ENCODE data around the gene SLIT3.
A peak's percentile ranks its signal among the peaks of the same experiment; 100 is the strongest.

Gene SLIT3

DNA sequence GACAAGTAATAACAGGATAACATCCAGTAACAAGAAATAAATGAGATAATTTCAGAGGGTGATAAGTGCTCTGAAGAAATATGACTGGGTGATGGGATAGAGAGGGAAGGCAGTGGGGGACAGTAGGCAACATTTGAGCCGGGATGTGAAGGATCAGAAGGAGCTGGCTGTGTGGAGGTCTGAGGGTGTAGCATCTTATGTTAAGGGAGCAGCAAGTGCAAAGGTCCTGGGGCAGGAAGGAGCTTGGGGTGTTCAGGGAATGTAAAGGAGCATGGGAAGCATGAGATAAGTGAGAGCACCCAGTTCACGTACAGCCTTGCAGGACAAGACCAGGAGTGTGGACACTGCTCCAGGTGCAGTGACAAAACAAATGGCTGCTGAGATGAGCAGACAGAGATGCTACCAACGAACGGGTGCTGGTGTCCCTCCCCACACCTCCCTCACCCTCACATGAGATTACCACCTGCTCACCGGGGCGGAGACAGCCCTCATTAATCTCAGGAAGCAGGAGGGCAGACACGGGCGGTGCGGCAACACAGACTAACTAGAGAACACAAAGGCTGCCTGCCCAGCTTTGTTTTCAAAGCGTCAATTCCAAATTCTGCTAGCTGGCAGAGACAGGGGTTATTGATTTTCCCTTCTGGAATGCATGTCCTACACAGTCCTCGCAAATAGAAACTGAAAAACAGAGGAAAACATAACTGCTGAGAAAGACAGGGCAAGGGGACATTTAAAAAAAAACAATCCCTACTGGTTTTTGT, 423.6 kb downstream of the SLIT3 start:
- no peak for DNase-seq

DNA sequence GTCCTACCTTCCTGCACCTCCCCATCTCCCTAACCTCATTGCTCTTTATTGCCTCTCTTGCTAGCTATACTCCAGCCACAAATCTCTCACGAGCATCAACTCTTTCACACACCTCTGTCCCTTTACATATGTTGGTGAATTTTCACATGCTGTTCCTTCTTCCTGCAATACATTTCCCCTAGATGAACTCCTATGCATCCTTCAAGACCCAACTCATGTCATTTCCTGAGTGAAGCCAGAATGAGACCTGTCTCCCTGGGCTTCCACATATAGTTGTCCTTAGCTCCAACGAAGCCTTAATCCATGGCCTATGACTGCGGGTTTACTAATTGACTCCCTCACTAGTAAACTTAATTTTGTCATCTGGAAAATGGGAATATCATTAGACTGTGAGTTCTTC, 424.5 kb downstream of the SLIT3 start:
- DNase-seq: no peak

- no peak for DNase-seq
These were observed 425.1 kb downstream of the SLIT3 start for GRCh38 chr5:168875832-168876231.

- DNase-seq: no peak
These were observed 426.1 kb downstream of the SLIT3 start for GRCh38 chr5:168874713-168875380.

GRCh38 chr5:168872246-168872645, 428.7 kb downstream of the SLIT3 start:
- no peak for DNase-seq

- no peak for DNase-seq
These were observed 430.0 kb downstream of the SLIT3 start for GRCh38 chr5:168870910-168871309.

DNA sequence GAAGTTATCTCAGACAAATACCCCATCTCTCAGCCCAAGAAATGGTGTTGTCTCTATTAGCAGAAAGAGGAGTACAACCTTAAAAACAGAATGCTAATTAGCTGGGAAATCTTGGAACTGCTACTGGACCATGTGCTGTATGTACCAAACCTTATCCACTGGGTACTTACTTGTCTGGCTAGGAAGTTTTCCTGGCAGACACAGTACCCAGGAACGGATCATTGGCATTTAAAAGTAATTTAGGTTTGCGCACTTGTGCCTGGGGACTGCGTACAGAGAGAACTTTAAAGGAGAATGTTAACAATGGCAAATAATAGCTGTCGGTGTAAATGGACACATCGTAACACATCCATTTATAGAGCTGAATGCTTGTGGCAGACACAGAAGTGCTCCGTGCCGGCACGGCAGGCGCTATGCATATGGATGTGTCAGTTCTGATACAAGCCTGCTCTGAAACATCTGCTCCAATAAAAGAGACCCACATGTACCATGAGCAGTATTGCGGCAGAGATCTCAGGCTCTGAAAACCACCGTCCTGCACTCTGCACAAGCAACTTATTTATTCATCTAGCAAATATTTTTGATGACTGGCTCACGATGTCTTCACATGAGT, 431.2 kb downstream of the SLIT3 start:
- DNase-seq: no peak

DNA sequence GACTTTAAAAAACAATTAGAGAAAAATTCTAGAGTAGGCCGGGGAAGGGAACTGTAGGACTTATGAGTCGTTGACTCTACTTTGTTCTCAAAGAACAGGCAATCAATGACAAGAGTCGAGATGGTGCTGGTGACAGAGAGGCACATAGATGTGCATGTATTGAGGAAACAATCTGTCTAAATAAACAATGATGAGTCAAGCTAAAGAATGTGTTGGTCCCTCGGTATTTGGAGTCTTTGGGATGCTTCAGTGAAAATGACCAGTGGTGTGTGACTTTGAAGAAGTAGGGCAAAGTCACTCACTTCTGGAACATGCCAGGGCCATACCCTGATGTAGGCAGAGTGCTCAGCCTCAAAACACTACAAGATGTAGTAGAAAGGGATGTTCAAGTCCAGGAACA, 433.7 kb downstream of the SLIT3 start:
- no peak for DNase-seq

GRCh38 chr5:168865968-168866367, 435.0 kb downstream of the SLIT3 start:
- DNase-seq: no peak

- DNase-seq: no peak
These were observed 437.9 kb downstream of the SLIT3 start for GRCh38 chr5:168863021-168863420.

GRCh38 chr5:168860503-168860902, 440.4 kb downstream of the SLIT3 start:
- no peak for DNase-seq

- DNase-seq: no peak
These were observed 440.9 kb downstream of the SLIT3 start for GRCh38 chr5:168860081-168860480.

- DNase-seq: no peak
These were observed 441.5 kb downstream of the SLIT3 start for GRCh38 chr5:168859471-168859870.

GRCh38 chr5:168858994-168859393, 441.9 kb downstream of the SLIT3 start:
- no peak for DNase-seq

- no peak for DNase-seq
These were observed 442.6 kb downstream of the SLIT3 start for GRCh38 chr5:168858371-168858770.

DNA sequence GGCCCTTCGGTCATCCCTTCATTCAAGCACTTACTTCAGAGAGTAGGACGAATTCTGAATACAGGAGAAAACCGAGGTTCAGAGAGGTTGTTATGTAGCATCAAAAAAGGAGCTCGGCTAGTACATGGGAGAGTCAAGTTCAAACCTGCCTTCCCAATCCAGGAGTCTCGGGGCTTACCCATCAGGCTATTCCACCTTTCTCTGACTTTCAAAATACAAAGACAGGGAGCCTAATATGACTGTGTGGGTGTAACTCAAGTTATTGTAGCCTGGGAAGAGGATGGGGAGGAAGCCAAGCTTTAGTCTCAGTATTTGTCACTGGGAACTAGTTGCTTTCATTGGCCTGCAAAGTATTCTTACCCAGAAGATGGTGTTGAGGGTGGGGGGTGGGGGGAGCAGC, 447.0 kb downstream of the SLIT3 start:
- DNase-seq: no peak

DNA sequence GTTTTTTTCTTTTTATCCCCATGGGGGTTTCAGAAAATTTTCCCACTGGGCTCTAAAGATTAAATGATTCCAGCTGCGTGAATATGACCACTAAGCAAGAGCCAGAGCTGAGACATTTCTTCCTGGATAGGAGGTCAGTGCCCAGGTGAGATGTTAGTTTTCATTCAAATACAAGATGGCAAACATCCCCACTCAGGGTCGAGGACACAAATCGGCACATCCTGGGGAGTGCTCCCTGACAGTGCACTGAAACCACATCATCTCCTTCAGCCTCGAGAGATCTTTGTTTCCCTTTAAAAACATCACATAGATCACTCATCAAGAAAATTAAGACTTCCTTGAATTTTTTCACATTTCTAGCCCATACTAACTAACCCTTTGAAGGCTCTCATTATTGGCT, 448.6 kb downstream of the SLIT3 start:
- DNase-seq: no peak

- DNase-seq: peak; percentile 58
These were observed 449.0 kb downstream of the SLIT3 start for GRCh38 chr5:168851902-168852321.

GRCh38 chr5:168850683-168851082, 450.3 kb downstream of the SLIT3 start:
- no peak for DNase-seq

DNA sequence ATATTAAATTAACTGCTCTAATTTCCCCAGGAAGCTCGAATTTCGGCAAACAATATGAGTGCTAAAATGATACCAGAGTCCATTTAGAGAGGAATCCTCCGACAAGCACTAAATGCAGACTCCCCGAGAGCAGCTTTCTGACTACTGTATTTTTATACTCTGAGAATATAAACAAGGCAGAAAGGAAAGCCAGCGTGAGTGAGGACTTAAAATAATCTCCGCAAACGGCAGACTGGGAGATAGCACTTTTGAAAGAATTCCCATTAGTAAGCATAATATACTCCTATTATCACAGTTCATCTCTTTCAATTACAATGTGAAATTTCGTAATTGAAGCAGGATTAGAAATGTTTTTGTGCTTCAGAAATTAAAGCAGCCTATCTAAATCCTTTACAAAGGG, 452.4 kb downstream of the SLIT3 start:
- no peak for DNase-seq

- DNase-seq: no peak
These were observed 453.3 kb downstream of the SLIT3 start for GRCh38 chr5:168847511-168848073.

DNA sequence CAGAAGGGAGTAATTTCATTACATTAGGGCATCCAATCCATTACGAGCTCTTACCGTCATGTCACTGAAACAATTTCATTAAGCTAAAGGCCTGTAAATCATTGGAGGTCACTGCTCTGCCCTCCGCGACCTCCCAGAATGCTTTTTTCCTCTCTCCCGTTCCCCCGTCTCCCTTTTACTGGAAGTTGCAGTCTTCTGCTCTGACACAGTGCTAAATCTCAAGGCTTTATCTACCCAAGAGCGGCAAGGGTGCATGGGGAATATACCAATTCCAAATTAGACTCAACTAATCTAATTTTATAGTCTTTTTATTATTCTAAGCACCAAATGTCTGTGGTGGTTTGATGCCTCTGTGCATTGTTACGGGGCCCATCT, 456.0 kb downstream of the SLIT3 start:
- no peak for DNase-seq

DNA sequence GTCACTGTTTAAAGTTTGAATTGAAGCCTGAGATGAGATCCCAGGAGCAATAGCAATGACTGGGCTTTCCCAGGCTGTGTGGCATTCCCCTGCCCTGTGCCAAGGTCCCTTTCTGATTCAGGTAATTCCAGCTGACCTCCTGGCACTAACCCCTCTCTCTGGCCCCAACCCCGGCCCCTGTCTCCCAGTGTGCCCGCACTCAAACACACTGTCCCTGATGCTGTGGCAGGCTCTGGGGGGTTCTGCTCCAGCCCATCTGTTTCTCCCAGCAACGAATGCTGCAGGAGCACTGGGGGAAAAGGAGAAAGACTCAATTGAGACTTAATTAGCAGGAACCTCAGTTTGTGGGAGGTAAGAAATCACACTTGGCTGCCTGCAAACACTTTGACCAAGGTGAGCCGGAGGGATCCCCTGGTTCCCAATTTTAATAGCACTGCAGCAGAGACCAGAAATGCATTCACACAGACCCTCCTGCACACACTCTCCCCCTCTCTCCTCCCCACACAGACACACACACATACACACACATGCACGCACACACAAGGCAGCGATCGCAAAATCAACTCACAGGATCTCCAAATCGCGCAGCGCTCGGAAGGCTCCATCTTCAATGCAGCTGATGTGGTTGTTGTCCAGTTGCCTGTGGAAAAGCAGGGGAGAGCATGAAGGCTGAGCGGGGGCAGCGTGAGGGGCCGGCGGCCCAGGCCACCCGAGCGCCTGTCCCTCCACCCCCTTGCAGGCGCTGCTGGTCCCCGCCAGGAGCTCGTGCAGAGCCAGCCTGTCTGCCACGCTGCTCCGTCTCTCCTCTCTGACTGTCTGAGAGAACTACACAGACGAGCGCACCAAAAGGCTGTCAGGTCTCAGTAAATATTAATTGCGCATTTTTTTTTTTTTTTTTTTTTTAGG, 456.7 kb downstream of the SLIT3 start:
- DNase-seq: no peak

Measured in T1000 (cell line).